Kidney (tissue), 14 donors: ENCODE data around the gene FRMD4A. TPM values are rescaled to one million over a fixed set of nuclear protein-coding genes. Genes with fewer than 3 reads are reported as not detected.

Source experiments
- DNase-seq, 5 donors: peaks; one replicate each; pipeline ENCODE4 v3.0.0-alpha.2; 2013 to 2020
- FAIRE-seq: peaks from 2 replicates; lab custom pipeline; 2012; peaks lifted over from hg19 to GRCh38; lab: Jason Lieb, UNC
- H3K27ac ChIP-seq, 2 donors: one replicate each; pipeline ENCODE4 v1.7.0; 2013; ENCODE audit warnings: low read depth in 2 of 2, low read length in 2 of 2, inconsistent platforms in 1 of 2
- H3K27me3 ChIP-seq: one replicate; pipeline ENCODE4 v1.7.1; 2013; ENCODE audit warnings: low read length, inconsistent platforms; ENCODE audit not compliant: control insufficient read depth, insufficient read depth
- H3K36me3 ChIP-seq, 3 donors: one replicate each; pipeline versions ENCODE4 v1.7.0 to v1.7.1; 2013; ENCODE audit warnings: low read length in 3 of 3, control low read depth in 1 of 3, inconsistent platforms in 1 of 3; ENCODE audit not compliant: insufficient read depth in 3 of 3, control insufficient read depth in 2 of 3
- H3K4me1 ChIP-seq, 3 donors: one replicate each; pipeline versions ENCODE4 v1.7.0 to v1.7.1; 2013; ENCODE audit warnings: low read length in 3 of 3, inconsistent platforms in 1 of 3, low read depth in 1 of 3; ENCODE audit not compliant: control insufficient read depth in 2 of 3, insufficient read depth in 2 of 3
- H3K4me3 ChIP-seq, 3 donors: one replicate each; pipeline versions ENCODE4 v1.7.0 to v1.8.1; 2013; ENCODE audit warnings: low read length in 3 of 3, control low read depth in 1 of 3, inconsistent platforms in 1 of 3
- H3K9ac ChIP-seq, 3 donors: one replicate each; pipeline versions ENCODE4 v1.7.0 to v1.7.1; 2013; ENCODE audit warnings: low read length in 3 of 3, control low read depth in 1 of 3, inconsistent platforms in 1 of 3
- H3K9me3 ChIP-seq, 3 donors: one replicate each; pipeline versions ENCODE4 v1.7.0 to v1.7.1; 2013; ENCODE audit warnings: low read length in 3 of 3, control low read depth in 1 of 3, inconsistent platforms in 1 of 3; ENCODE audit not compliant: control insufficient read depth in 2 of 3, insufficient read depth in 1 of 3
- CTCF ChIP-seq: IDR thresholded peaks from 3 replicates; pipeline ENCODE4 v1.5.1; 2012; ENCODE audit warnings: mild to moderate bottlenecking, moderate library complexity, borderline replicate concordance; ENCODE audit not compliant: insufficient read depth; ENCODE audit errors: extremely low read depth
- intact Hi-C: fragments of 100-400 bp; cut with DNase I; formaldehyde crosslinking; loops from one replicate; pipeline ENCODE4 v1.11.1; 2022
- polyA plus RNA-seq: library from polyadenylated mRNA; stranded (reverse); fragments of 350-450 nt; fragmentation: Illumina TruSeq; extraction: RNeasy Lipid Tissue Mini Kit (QIAGEN cat#74804); gene quantifications from one replicate; pipeline ENCODE4 v1.2.3, GENCODE V29; 2014; ENCODE audit warnings: low read depth, low replicate concordance; ENCODE audit not compliant: insufficient read depth
- total RNA-seq: library from RNA; stranded (reverse); fragmentation: NEBNext Ultra II Directional; extraction: Animal tissue kit (Norgen Biotek cat#: 25700); gene quantifications from one replicate; pipeline ENCODE4 v1.2.1, GENCODE V29; 2021
- donor health status: control.
- donor health status: control.
- donor health status: control.
- donor health status: control.
- donor health status: control.
- donor health status: DM: yes; HTN: yes; CAD: no.
- donor health status: Normal renal cell carcinoma (clear cell type).

FRMD4A gene
- total and polyA plus RNA-seq, 2 donors from 2014 or later, result 16.0 to 68.2 TPM

DNA sequence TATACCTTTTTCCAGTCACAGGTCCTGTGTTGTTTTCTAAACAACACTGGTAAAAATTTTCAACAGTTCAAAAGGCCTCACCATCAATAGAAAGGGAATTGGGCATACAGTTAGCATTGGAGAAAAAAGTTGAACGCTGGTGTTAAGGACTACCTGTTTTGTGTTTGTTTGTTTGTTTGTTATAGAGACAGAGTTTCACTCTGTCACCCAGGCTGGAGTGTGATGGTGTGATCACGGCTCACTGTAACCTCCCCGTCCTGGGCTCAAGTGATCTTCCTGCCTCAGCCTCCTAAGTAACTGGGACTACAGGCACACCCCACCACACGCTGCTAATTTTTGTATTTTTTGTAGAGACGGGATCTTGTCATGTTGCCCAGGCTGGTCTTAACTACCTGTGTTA lies 437.9 kb downstream of the FRMD4A start:
- no peak for FAIRE-seq
- TF ChIP-seq CTCF, result no peak
- H3K36me3 ChIP-seq, result no peaks in the 10 kb centered on the region
- no peak overlapping the region for H3K9ac ChIP-seq
- intact Hi-C loops, result no loop called here
- no peaks in the 10 kb centered on the region for H3K4me1 ChIP-seq
- H3K4me3 ChIP-seq, result no peak overlapping the region
- H3K27me3 ChIP-seq, result no peaks in the 10 kb centered on the region
- H3K27ac ChIP-seq, result no peak overlapping the region
- H3K9me3 ChIP-seq, result no peaks in the 10 kb centered on the region
- no peak for DNase-seq

GRCh38 chr10:13892001-13892491 lies 438.7 kb downstream of the FRMD4A start:
- Histone ChIP-seq H3K36me3 (no peaks in the 10 kb centered on the region), H3K4me1 (no peaks in the 10 kb centered on the region), H3K27me3 (no peaks in the 10 kb centered on the region), H3K9me3 (no peaks in the 10 kb centered on the region), H3K9ac (peak overlapping the region in 1 of 3 donors; percentile 9), H3K27ac (no peak overlapping the region), H3K4me3 (peak overlapping the region in 2 of 3 donors; percentile 21 to 41)
- intact Hi-C loops, result no loop called here
- FAIRE-seq (no peak), DNase-seq (peak in 4 of 5 donors; percentile 38 to 76 (median 56))
- TF ChIP-seq CTCF, result no peak

DNA sequence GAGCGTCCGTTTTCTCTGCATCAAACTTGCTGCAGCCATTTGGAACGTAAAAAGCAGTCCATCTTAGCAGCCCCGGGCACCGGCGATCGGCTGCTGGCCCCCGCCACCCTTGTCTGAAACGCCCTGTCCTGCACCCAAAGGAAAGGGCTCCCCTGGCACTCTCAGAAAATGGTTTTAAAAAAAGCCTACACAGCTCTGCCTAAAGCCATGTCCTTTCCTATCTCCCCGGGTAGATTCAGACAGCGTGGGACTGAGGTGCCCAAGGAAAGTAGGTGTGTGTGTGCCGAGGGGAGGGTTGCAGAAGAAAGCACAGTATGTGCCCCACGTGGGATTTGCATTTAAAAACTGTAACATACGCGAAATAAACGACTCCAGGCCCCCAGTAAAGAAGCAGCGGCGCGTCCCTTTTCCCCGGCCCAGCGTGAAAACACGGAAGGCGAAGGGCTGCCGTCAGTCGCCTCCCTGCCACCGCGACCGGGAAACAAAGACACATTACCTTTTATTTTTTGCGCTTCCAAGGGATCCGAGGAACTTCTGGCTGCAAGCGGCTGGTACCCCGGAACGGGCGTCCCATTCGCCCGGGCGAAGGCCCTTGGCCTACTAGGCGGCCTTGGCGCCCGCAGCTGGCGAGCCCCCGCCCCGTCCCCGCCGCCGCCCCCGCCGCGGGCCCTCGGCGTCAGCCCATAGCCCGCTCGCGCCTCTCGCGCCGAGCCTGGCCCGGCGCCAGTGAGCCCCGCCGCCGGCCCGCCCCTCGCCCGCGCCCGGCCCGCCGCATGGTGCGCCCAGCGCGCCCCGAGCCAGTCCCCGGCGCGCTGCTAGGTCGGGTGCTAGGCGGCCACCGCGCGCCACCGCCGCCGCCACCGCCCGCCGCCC lies 439.4 kb downstream of the FRMD4A start:
- DNase-seq (peak in 4 of 5 donors; percentile 42 to 71 (median 59)), FAIRE-seq (no peak)
- Histone ChIP-seq H3K36me3 (no peaks in the 10 kb centered on the region), H3K4me1 (no peaks in the 10 kb centered on the region), H3K27me3 (no peaks in the 10 kb centered on the region), H3K4me3 (peak overlapping the region; percentile 51 to 75 (median 59)), H3K9me3 (no peaks in the 10 kb centered on the region), H3K9ac (peak overlapping the region; percentile 6 to 49 (median 46)), H3K27ac (peak overlapping the region; percentile 49 to 69)
- TF ChIP-seq CTCF, result no peak
- intact Hi-C loops, result no loop called here
